Uterus (tissue), 4 donors: ENCODE measurements around the gene EED. TPM values are rescaled to one million over a fixed set of nuclear protein-coding genes. Genes with fewer than 3 reads are reported as not detected.

ENCODE experiments used
- DNase-seq, 2 donors: peaks; one replicate each; pipeline ENCODE4 v3.0.0-alpha.2; 2019 to 2020
- H3K27ac ChIP-seq, 2 donors: fragments of 200-600 bp; sonication (generic); 1 replicate in 1 of 2; 2 replicates in 1 of 2; pipeline ENCODE4 v1.5.1; 2016 to 2018
- H3K27me3 ChIP-seq, 2 donors: fragments of 200-600 bp; sonication (generic); one replicate each; pipeline ENCODE4 v1.5.1; 2018 to 2019; ENCODE audit warnings: control low read depth in 1 of 2
- H3K36me3 ChIP-seq, 2 donors: fragments of 200-600 bp; sonication (generic); one replicate each; pipeline ENCODE4 v1.5.1; 2019; ENCODE audit warnings: control low read depth in 1 of 2
- H3K4me1 ChIP-seq, 2 donors: fragments of 200-600 bp; sonication (generic); one replicate each; pipeline ENCODE4 v1.5.1; 2018 to 2019; ENCODE audit warnings: control low read depth in 1 of 2
- H3K4me3 ChIP-seq, 2 donors: fragments of 200-600 bp; sonication (generic); 1 replicate in 1 of 2; 2 replicates in 1 of 2; pipeline ENCODE4 v1.5.1; 2018 to 2019; ENCODE audit warnings: mild to moderate bottlenecking in 1 of 2
- H3K9me3 ChIP-seq, 2 donors: fragments of 200-600 bp; sonication (generic); one replicate each; pipeline ENCODE4 v1.5.1; 2019; ENCODE audit warnings: control low read depth in 1 of 2
- CTCF ChIP-seq, 4 experiments: fragments of 200-600 bp in 2 of 4; fragments of 450-650 bp in 2 of 4; sonication (generic) in 2 of 4; IDR thresholded peaks; one replicate each; pipeline ENCODE4 v1.5.1; 2016 to 2019; ENCODE audit warnings: antibody characterized with exemption in 4 of 4, mild to moderate bottlenecking in 2 of 4, moderate library complexity in 1 of 4
- POLR2A ChIP-seq, 2 donors: fragments of 450-650 bp; IDR thresholded peaks; one replicate each; pipeline ENCODE4 v1.6.1; 2016; ENCODE audit warnings: antibody characterized with exemption in 2 of 2, mild to moderate bottlenecking in 1 of 2, moderate library complexity in 1 of 2
- intact Hi-C: fragments of 100-400 bp; cut with DNase I; formaldehyde crosslinking; loops from one replicate; pipeline ENCODE4 v1.15.1; 2023; ENCODE audit warnings: low total_unique reads
- total RNA-seq, 4 donors: library from RNA; depleted of rRNA in 3 of 4; stranded (reverse); fragments of >200 nt in 3 of 4; gene quantifications; one replicate each; pipeline versions ENCODE4 v1.1.0 to v1.2.4, GENCODE V29; 2014 to 2023
- donor health status: DM: yes; HTN: yes; CAD: no.

The EED gene
- total RNA-seq, 4 donors from 2014 or later: 16.4 to 53.8 (median 31.3) TPM

GRCh38 chr11:86274503-86274902 lies 29.9 kb downstream of the EED start:
- no peak for DNase-seq
- Histone ChIP-seq H3K9me3 (no peaks in the 10 kb centered on the region), H3K27me3 (no peaks in the 10 kb centered on the region), H3K27ac (no peak overlapping the region), H3K4me1 (peaks cover 0 to 3% of the 10 kb centered on the region in 2 donors), H3K36me3 (no peaks in the 10 kb centered on the region), H3K4me3 (no peak overlapping the region)
- TF ChIP-seq POLR2A (IDR thresholded peaks at IDR 0.05) (no peak), CTCF (IDR thresholded peaks at IDR 0.05) (no peak)
- intact Hi-C loops: no loop called here

GRCh38 chr11:86274999-86275398 lies 30.4 kb downstream of the EED start:
- no peaks in the 10 kb centered on the region for H3K27me3 ChIP-seq
- no peak overlapping the region for H3K4me3 ChIP-seq
- H3K36me3 ChIP-seq: no peaks in the 10 kb centered on the region
- no peak for TF ChIP-seq POLR2A (IDR thresholded peaks at IDR 0.05)
- TF ChIP-seq CTCF (IDR thresholded peaks at IDR 0.05): no peak
- intact Hi-C loops: no loop called here
- H3K27ac ChIP-seq: no peak overlapping the region
- H3K9me3 ChIP-seq: no peaks in the 10 kb centered on the region
- H3K4me1 ChIP-seq: peaks cover 0 to 3% of the 10 kb centered on the region in 2 donors
- DNase-seq: no peak

GRCh38 chr11:86275493-86276370 lies 31.2 kb downstream of the EED start:
- Histone ChIP-seq H3K27ac (no peak overlapping the region), H3K4me3 (no peak overlapping the region), H3K9me3 (no peaks in the 10 kb centered on the region), H3K27me3 (no peaks in the 10 kb centered on the region), H3K36me3 (no peaks in the 10 kb centered on the region), H3K4me1 (peaks cover 0 to under 1% of the 10 kb centered on the region in 2 donors)
- intact Hi-C loops: no loop called here
- DNase-seq: no peak
- no peak for TF ChIP-seq CTCF (IDR thresholded peaks at IDR 0.05)
- TF ChIP-seq POLR2A (IDR thresholded peaks at IDR 0.05): no peak

- no peak for DNase-seq
- H3K4me1 ChIP-seq: no peaks in the 10 kb centered on the region
- H3K27ac ChIP-seq: no peak overlapping the region
- no peak for TF ChIP-seq CTCF (IDR thresholded peaks at IDR 0.05)
- no peak for TF ChIP-seq POLR2A (IDR thresholded peaks at IDR 0.05)
- intact Hi-C loops: no loop called here
- H3K36me3 ChIP-seq: no peaks in the 10 kb centered on the region
- no peaks in the 10 kb centered on the region for H3K9me3 ChIP-seq
- no peaks in the 10 kb centered on the region for H3K27me3 ChIP-seq
- H3K4me3 ChIP-seq: no peak overlapping the region
These were observed 33.2 kb downstream of the EED start for GRCh38 chr11:86277741-86278140.

GRCh38 chr11:86278226-86278625 lies 33.7 kb downstream of the EED start:
- H3K4me3 ChIP-seq: no peak overlapping the region
- no peak overlapping the region for H3K27ac ChIP-seq
- H3K36me3 ChIP-seq: no peaks in the 10 kb centered on the region
- no peaks in the 10 kb centered on the region for H3K27me3 ChIP-seq
- H3K9me3 ChIP-seq: no peaks in the 10 kb centered on the region
- TF ChIP-seq CTCF (IDR thresholded peaks at IDR 0.05) (no peak), POLR2A (IDR thresholded peaks at IDR 0.05) (no peak)
- no peaks in the 10 kb centered on the region for H3K4me1 ChIP-seq
- no peak for DNase-seq
- intact Hi-C loops: no loop called here
